ENCODE data around the gene ST6GALNAC1.
"Not testable (repeated sequence)": the region's sequence is repeated elsewhere in the genome, so short reads cannot be mapped to it uniquely, and the experiment has no call there.

Gene ST6GALNAC1

GRCh38 chr17:76641501-76641900, 2.1 kb downstream of the ST6GALNAC1 start:
- DNase-seq = no peak

- DNase-seq = no peak
Observed at GRCh38 chr17:76640550-76641380, 2.8 kb downstream of the ST6GALNAC1 start.

- no peak for DNase-seq
Observed at GRCh38 chr17:76638263-76638662, 5.3 kb downstream of the ST6GALNAC1 start.

GRCh38 chr17:76636486-76637206, 6.9 kb downstream of the ST6GALNAC1 start:
- DNase-seq = not testable (repeated sequence)

GRCh38 chr17:76635659-76636360, 7.7 kb downstream of the ST6GALNAC1 start:
- no peak for DNase-seq

GRCh38 chr17:76635039-76635438, 8.5 kb downstream of the ST6GALNAC1 start:
- DNase-seq = no peak

- no peak for DNase-seq
Observed at GRCh38 chr17:76633628-76634328, 9.8 kb downstream of the ST6GALNAC1 start.

GRCh38 chr17:76631821-76632565, 11.6 kb downstream of the ST6GALNAC1 start:
- DNase-seq = no peak

GRCh38 chr17:76630151-76630550, 13.4 kb downstream of the ST6GALNAC1 start:
- DNase-seq = no peak

- no peak for DNase-seq
Observed at GRCh38 chr17:76627510-76627909, 16.0 kb downstream of the ST6GALNAC1 start.

GRCh38 chr17:76626442-76626841, 17.1 kb downstream of the ST6GALNAC1 start:
- no peak for DNase-seq

- DNase-seq = no peak
Observed at GRCh38 chr17:76625496-76625895, 18.1 kb downstream of the ST6GALNAC1 start.

- DNase-seq = peak; percentile 13
Observed at GRCh38 chr17:76623271-76624146, 20.0 kb downstream of the ST6GALNAC1 start.

GRCh38 chr17:76617838-76618237, 25.7 kb downstream of the ST6GALNAC1 start:
- no peak for DNase-seq

- no peak for DNase-seq
Observed at GRCh38 chr17:76614912-76615617, 28.5 kb downstream of the ST6GALNAC1 start.

- DNase-seq = not testable (repeated sequence)
Observed at GRCh38 chr17:76614064-76614759, 29.3 kb downstream of the ST6GALNAC1 start.

GRCh38 chr17:76612977-76613851, 30.3 kb downstream of the ST6GALNAC1 start:
- no peak for DNase-seq

- DNase-seq = no peak
Observed at GRCh38 chr17:76612465-76612864, 31.1 kb downstream of the ST6GALNAC1 start.

GRCh38 chr17:76611758-76612157, 31.8 kb downstream of the ST6GALNAC1 start:
- DNase-seq = no peak

All from NCI-H2081 treated with DMSO at 0.1 percent for 48 hours (cell line).